HG02840 (cell line): ENCODE data around the gene SPATA32.

ENCODE experiments used
- ATAC-seq: cut with Tn5 transposase; IDR thresholded peaks from one replicate; pipeline ENCODE4 v1.9.1; 2021; ENCODE audit warnings: mild to moderate bottlenecking, moderate library complexity, moderate number of reproducible peaks; ENCODE audit not compliant: unreplicated experiment, low FRiP score

Gene SPATA32

GRCh38 chr17:45232514-45233422 is 29.1 kb downstream of the SPATA32 start:
- no peak for ATAC-seq

- ATAC-seq = no peak
These were observed 30.3 kb downstream of the SPATA32 start for GRCh38 chr17:45231481-45232116.

GRCh38 chr17:45230787-45231480 is 31.0 kb downstream of the SPATA32 start:
- no peak for ATAC-seq

- ATAC-seq = no peak
These were observed 31.5 kb downstream of the SPATA32 start for GRCh38 chr17:45230410-45230786.

GRCh38 chr17:45229681-45230409 is 32.0 kb downstream of the SPATA32 start:
- no peak for ATAC-seq

- no peak for ATAC-seq
These were observed 32.9 kb downstream of the SPATA32 start for GRCh38 chr17:45228763-45229539.

- ATAC-seq = no peak
These were observed 33.8 kb downstream of the SPATA32 start for GRCh38 chr17:45227926-45228762.

GRCh38 chr17:45227101-45227925 is 34.6 kb downstream of the SPATA32 start:
- ATAC-seq = no peak

GRCh38 chr17:45226576-45226975 is 35.3 kb downstream of the SPATA32 start:
- ATAC-seq = no peak

- peak; percentile 43 for ATAC-seq
These were observed 35.8 kb downstream of the SPATA32 start for GRCh38 chr17:45225964-45226530.

- ATAC-seq = no peak
These were observed 36.7 kb downstream of the SPATA32 start for GRCh38 chr17:45225051-45225700.

GRCh38 chr17:45224671-45225050 is 37.2 kb downstream of the SPATA32 start:
- no peak for ATAC-seq

GRCh38 chr17:45223539-45224528 is 38.1 kb downstream of the SPATA32 start:
- ATAC-seq = no peak

- ATAC-seq = no peak
These were observed 38.8 kb downstream of the SPATA32 start for GRCh38 chr17:45222996-45223538.

GRCh38 chr17:45222289-45222995 is 39.5 kb downstream of the SPATA32 start:
- ATAC-seq = no peak
